ENCODE measurements around the gene SIM2.

The SIM2 gene

GRCh38 chr21:36769051-36769839 is 70.3 kb downstream of the SIM2 start:
- no peak for DNase-seq

- no peak for DNase-seq
Observed at GRCh38 chr21:36773117-36773516, 74.2 kb downstream of the SIM2 start.

- DNase-seq = no peak
Observed at GRCh38 chr21:36773995-36774394, 75.1 kb downstream of the SIM2 start.

GRCh38 chr21:36776981-36777617 is 78.2 kb downstream of the SIM2 start:
- DNase-seq = no peak

GRCh38 chr21:36780861-36781260 is 81.9 kb downstream of the SIM2 start:
- DNase-seq = no peak

- DNase-seq = no peak
Observed at GRCh38 chr21:36783612-36784374, 84.9 kb downstream of the SIM2 start.

GRCh38 chr21:36784947-36785346 is 86.0 kb downstream of the SIM2 start:
- no peak for DNase-seq

- no peak for DNase-seq
Observed at GRCh38 chr21:36785615-36786014, 86.7 kb downstream of the SIM2 start.

GRCh38 chr21:36786186-36786585 is 87.3 kb downstream of the SIM2 start:
- DNase-seq = no peak

- DNase-seq = no peak
Observed at GRCh38 chr21:36788120-36788638, 89.3 kb downstream of the SIM2 start.

- DNase-seq = no peak
Observed at GRCh38 chr21:36790616-36791015, 91.7 kb downstream of the SIM2 start.

- no peak for DNase-seq
Observed at GRCh38 chr21:36791180-36791579, 92.3 kb downstream of the SIM2 start.

GRCh38 chr21:36791695-36792470 is 93.0 kb downstream of the SIM2 start:
- DNase-seq = no peak

- no peak for DNase-seq
Observed at GRCh38 chr21:36792505-36792967, 93.6 kb downstream of the SIM2 start.

GRCh38 chr21:36796070-36796469 is 97.2 kb downstream of the SIM2 start:
- DNase-seq = no peak

GRCh38 chr21:36798491-36798890 is 99.6 kb downstream of the SIM2 start:
- DNase-seq = no peak
